Measurements from ENCODE around the gene ADNP2.

DNA sequence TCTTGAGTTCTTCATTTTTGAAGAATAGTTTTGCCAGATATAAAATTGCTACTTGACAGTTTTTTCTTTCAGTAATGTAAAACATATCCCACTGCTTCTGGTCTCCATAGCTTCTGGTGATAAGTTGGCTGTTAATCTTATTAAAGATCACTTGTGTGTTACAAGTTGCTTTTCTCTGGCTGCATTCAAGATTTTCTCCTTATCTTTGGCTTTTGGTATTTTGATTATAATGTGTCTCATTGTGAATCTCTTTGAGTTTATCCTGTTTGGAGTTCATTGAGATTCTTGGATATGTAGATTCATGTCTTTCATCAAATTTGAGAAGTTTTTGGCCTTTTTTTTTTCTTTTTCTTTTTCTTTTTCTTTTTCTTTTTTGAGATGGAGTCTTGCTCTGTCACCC is 20.2 kb upstream of the ADNP2 start:
- TF ChIP-seq, protein P1, sequence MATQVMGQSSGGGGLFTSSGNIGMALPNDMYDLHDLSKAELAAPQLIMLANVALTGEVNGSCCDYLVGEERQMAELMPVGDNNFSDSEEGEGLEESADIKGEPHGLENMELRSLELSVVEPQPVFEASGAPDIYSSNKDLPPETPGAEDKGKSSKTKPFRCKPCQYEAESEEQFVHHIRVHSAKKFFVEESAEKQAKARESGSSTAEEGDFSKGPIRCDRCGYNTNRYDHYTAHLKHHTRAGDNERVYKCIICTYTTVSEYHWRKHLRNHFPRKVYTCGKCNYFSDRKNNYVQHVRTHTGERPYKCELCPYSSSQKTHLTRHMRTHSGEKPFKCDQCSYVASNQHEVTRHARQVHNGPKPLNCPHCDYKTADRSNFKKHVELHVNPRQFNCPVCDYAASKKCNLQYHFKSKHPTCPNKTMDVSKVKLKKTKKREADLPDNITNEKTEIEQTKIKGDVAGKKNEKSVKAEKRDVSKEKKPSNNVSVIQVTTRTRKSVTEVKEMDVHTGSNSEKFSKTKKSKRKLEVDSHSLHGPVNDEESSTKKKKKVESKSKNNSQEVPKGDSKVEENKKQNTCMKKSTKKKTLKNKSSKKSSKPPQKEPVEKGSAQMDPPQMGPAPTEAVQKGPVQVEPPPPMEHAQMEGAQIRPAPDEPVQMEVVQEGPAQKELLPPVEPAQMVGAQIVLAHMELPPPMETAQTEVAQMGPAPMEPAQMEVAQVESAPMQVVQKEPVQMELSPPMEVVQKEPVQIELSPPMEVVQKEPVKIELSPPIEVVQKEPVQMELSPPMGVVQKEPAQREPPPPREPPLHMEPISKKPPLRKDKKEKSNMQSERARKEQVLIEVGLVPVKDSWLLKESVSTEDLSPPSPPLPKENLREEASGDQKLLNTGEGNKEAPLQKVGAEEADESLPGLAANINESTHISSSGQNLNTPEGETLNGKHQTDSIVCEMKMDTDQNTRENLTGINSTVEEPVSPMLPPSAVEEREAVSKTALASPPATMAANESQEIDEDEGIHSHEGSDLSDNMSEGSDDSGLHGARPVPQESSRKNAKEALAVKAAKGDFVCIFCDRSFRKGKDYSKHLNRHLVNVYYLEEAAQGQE (tag by site-specific recombination; IDR thresholded peaks at IDR 0.05): no peak
- no peak for TF ChIP-seq HOXA7 (CRISPR knock-in tag; IDR thresholded peaks at IDR 0.05; ENCODE audit: borderline replicate concordance)

Data from HEK293 (cell line).